Large intestine (tissue), 3 donors: Measurements from ENCODE around the gene ALG1L2. TPM values are rescaled to one million over a fixed set of nuclear protein-coding genes. Genes with fewer than 3 reads are reported as not detected.
"Not testable (repeated sequence)": the region's sequence is repeated elsewhere in the genome, so short reads cannot be mapped to it uniquely, and the experiment has no call there.

Source experiments
- DNase-seq, 2 donors: peaks; one replicate each; pipeline versions ENCODE4 v3.0.0 to v3.0.0-alpha.2; 2013
- H3K27ac ChIP-seq: one replicate; pipeline ENCODE4 v1.5.1; 2013; ENCODE audit warnings: low read length
- H3K27me3 ChIP-seq: 2 replicates; pipeline ENCODE4 v1.6.1; 2013; ENCODE audit warnings: low read length; ENCODE audit not compliant: control insufficient read depth, insufficient read depth
- H3K36me3 ChIP-seq: 2 replicates; pipeline ENCODE4 v1.6.1; 2013; ENCODE audit warnings: low read length; ENCODE audit not compliant: control insufficient read depth, insufficient read depth
- H3K4me1 ChIP-seq: one replicate; pipeline ENCODE4 v1.6.1; 2013; ENCODE audit warnings: low read length; ENCODE audit not compliant: control insufficient read depth, insufficient read depth
- H3K4me3 ChIP-seq: one replicate; pipeline ENCODE4 v1.5.1; 2013; ENCODE audit warnings: low read length
- H3K9me3 ChIP-seq: one replicate; pipeline ENCODE4 v1.6.1; 2013; ENCODE audit warnings: mild to moderate bottlenecking, low read depth, low read length, moderate library complexity; ENCODE audit not compliant: control insufficient read depth
- WGBS: methylation state at CpG from one replicate; pipeline ENCODE4 v1.1.5; 2013; ENCODE audit warnings: low lambda C conversion rate; ENCODE audit not compliant: insufficient coverage; 5-methylcytosine and 5-hydroxymethylcytosine counted together
- polyA plus RNA-seq: library from polyadenylated mRNA; unstranded; fragments of 120-200 nt; gene quantifications from one replicate; pipeline ENCODE4 v1.2.1, GENCODE V29; 2013

The ALG1L2 gene
- polyA plus RNA-seq, 1 donor: 0.91 TPM

- no CpG with 5 or more reads among the region's 17 CpGs for WGBS
- H3K9me3 ChIP-seq, H3K4me3 ChIP-seq, H3K36me3 ChIP-seq, H3K27me3 ChIP-seq, H3K4me1 ChIP-seq, H3K27ac ChIP-seq: not testable (repeated sequence)
- peak in 1 of 2 donors; percentile 24 for DNase-seq
Observed at GRCh38 chr3:130122891-130123775, 41.5 kb downstream of the ALG1L2 start.

GRCh38 chr3:130125406-130125805, 43.8 kb downstream of the ALG1L2 start:
- not testable (repeated sequence) for H3K4me3 ChIP-seq, H3K27ac ChIP-seq, H3K36me3 ChIP-seq, DNase-seq, H3K9me3 ChIP-seq, H3K27me3 ChIP-seq, H3K4me1 ChIP-seq
- WGBS: 89% methylated on average over 1 of the region's 2 CpGs

- no CpG with 5 or more reads among the region's 7 CpGs for WGBS
- not testable (repeated sequence) for DNase-seq, H3K27ac ChIP-seq, H3K36me3 ChIP-seq, H3K27me3 ChIP-seq, H3K9me3 ChIP-seq, H3K4me3 ChIP-seq, H3K4me1 ChIP-seq
Observed at GRCh38 chr3:130136337-130136736, 54.7 kb downstream of the ALG1L2 start.

DNA sequence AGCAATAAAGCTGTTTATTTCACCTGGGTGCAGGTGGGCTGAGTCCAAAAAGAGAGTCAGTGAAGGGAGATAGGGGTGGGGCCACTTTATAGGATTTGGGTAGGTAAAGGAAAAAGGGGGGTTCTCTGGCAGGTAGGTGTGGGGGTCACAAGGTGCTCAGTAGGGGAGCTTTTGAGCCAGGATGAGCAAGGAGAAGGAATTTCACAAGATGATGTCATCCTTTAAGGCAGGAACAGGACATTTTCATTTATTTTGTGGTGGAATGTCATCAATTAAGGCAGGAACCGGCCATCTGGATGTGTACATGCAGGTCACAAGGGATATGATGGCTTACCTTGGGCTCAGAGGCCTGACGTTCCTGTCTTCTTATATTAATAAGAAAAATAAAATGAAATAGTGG, 56.1 kb downstream of the ALG1L2 start:
- H3K27ac ChIP-seq, H3K4me1 ChIP-seq, H3K4me3 ChIP-seq, H3K27me3 ChIP-seq, H3K36me3 ChIP-seq, DNase-seq, H3K9me3 ChIP-seq: not testable (repeated sequence)
- no CpG with 5 or more reads among the region's 2 CpGs for WGBS

GRCh38 chr3:130138992-130139391, 57.4 kb downstream of the ALG1L2 start:
- DNase-seq, H3K4me3 ChIP-seq, H3K36me3 ChIP-seq, H3K4me1 ChIP-seq, H3K9me3 ChIP-seq, H3K27me3 ChIP-seq, H3K27ac ChIP-seq: not testable (repeated sequence)
- no CpG with 5 or more reads among the region's 8 CpGs for WGBS

- WGBS: 77% methylated on average over 4 of the region's 16 CpGs
- H3K4me1 ChIP-seq, DNase-seq, H3K36me3 ChIP-seq, H3K9me3 ChIP-seq, H3K27me3 ChIP-seq, H3K27ac ChIP-seq, H3K4me3 ChIP-seq: not testable (repeated sequence)
Observed at GRCh38 chr3:130140756-130141155, 59.1 kb downstream of the ALG1L2 start.

- WGBS: 100% methylated on average over 1 of the region's 13 CpGs
- H3K27me3 ChIP-seq, H3K27ac ChIP-seq, H3K9me3 ChIP-seq, H3K36me3 ChIP-seq, H3K4me1 ChIP-seq, H3K4me3 ChIP-seq, DNase-seq: not testable (repeated sequence)
Observed at GRCh38 chr3:130143648-130144327, 62.2 kb downstream of the ALG1L2 start.

GRCh38 chr3:130144328-130144650, 62.7 kb downstream of the ALG1L2 start:
- H3K9me3 ChIP-seq, H3K36me3 ChIP-seq, H3K27ac ChIP-seq, H3K4me3 ChIP-seq, H3K4me1 ChIP-seq, H3K27me3 ChIP-seq, DNase-seq: not testable (repeated sequence)
- no CpG with 5 or more reads among the region's 9 CpGs for WGBS

DNA sequence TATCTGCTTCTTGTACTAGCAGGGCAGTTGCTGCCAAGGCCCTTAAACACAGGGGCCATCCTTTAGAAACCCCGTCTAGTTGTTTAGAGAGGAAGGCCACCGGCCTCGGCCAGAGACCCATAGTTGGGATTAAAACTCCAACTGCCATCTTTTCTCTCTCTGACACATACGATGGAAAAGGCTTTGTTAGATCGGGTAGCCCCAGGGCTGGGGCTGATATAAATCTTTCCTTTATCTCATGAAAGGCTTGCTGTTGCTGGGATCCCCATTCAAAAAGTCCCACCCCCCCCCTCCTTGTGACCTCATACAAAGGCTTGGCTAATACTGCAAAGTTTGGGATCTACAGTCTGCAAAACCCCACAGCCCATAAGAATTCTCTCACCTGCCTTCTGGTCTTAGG, 63.8 kb downstream of the ALG1L2 start:
- not testable (repeated sequence) for H3K27ac ChIP-seq, H3K9me3 ChIP-seq, DNase-seq, H3K36me3 ChIP-seq, H3K4me1 ChIP-seq, H3K27me3 ChIP-seq, H3K4me3 ChIP-seq
- WGBS: no CpG with 5 or more reads among the region's 5 CpGs

DNA sequence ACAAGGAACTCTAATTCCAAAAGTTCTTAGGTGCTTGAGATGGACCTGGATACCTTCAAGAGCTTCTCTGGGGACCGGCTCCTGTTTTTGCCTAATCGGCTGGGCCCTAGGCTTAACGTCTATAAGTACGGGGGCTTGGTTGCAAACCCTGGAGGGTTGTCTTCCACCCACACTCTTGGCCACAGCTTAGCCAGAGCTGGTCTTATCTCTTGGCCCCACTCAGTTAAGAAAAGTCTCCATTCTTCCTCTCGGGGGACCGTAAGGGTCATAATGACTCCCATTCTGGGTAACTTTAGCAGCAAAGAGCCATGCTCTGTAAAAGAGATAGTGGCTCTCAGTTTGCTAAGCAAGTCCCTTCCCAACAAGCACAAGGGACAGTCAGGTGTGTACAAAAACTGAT, 64.8 kb downstream of the ALG1L2 start:
- not testable (repeated sequence) for DNase-seq, H3K27ac ChIP-seq, H3K4me1 ChIP-seq, H3K36me3 ChIP-seq, H3K9me3 ChIP-seq, H3K27me3 ChIP-seq, H3K4me3 ChIP-seq
- no CpG with 5 or more reads among the region's 6 CpGs for WGBS
